GM19395 (cell line): ENCODE results near the gene STX16.

Source experiments
- ATAC-seq: cut with Tn5 transposase; IDR thresholded peaks from one replicate; pipeline ENCODE4 v1.9.1; 2021; ENCODE audit warnings: mild to moderate bottlenecking, moderate library complexity; ENCODE audit not compliant: unreplicated experiment

The STX16 gene

GRCh38 chr20:58618351-58619076, 32.6 kb upstream of the STX16 start:
- ATAC-seq: no peak

DNA sequence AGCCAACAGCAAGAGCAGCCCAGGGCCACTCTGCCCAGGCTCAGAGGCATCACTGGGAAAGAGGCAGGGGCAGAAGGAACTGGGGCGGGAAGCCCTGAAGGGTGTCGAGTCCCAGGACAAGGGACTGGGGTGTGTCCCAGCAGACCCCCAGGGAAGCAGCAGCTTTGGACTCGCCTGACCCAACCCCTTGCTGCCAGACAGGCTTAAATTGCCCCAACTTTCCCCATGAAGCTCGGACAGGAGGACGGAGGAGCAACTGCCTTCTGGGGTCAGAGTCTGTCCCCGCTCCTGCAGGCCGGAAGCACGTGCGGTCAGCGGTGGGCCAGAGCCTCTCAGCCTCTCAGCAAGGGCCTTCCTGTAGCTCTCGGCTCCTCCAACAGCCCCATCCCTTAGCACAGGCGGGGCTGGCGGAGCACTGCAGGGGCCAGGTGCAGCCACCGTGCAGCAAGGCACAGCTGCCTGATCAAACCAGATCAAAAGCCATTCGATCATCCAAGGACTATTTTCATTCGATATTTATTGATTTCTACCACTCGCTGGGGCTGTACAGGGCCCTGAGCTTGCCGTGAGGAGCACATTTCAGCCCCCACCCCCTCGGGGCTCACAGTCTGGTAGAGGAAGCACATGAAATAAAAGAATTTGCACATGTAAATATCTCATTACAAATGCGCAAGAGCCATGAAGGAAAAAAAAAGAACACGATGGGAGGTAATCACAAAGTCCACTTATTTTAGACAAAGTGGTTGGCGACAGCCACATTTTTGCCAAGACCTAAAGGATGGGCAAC, 31.8 kb upstream of the STX16 start:
- no peak for ATAC-seq

GRCh38 chr20:58619864-58620431, 31.1 kb upstream of the STX16 start:
- ATAC-seq: no peak

DNA sequence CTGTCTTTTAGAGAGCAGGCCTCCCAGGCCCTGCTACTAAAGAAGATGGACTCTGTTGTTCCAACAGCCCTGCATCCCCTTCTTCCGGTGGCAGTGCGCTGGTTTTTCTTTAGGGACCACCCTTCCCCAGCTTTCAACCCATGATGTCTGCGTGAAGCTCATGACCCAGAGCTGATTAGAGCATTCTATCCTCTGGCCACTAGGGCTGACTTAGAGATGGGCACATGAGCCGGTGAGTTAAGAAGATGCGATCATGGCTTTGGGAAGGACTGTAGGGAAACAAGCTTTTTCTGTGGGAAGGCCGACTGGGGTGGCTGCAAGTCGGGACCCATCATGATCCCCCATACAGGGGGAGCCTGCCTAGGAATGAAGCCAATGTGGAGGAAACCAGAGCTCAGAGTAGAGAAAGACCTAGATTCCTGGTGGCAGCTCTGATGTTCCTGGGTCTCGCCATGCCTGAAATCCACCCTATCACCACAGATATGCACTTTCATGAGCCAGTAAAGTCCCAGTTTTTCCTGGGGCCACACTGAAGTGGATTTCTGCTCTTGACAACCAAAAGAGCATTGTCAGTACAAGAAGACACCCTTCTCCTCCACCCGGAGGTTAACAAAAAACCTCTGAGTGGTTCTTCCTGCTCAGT, 29.1 kb upstream of the STX16 start:
- ATAC-seq: no peak

- no peak for ATAC-seq
Measured at GRCh38 chr20:58622671-58623578, 28.2 kb upstream of the STX16 start.

DNA sequence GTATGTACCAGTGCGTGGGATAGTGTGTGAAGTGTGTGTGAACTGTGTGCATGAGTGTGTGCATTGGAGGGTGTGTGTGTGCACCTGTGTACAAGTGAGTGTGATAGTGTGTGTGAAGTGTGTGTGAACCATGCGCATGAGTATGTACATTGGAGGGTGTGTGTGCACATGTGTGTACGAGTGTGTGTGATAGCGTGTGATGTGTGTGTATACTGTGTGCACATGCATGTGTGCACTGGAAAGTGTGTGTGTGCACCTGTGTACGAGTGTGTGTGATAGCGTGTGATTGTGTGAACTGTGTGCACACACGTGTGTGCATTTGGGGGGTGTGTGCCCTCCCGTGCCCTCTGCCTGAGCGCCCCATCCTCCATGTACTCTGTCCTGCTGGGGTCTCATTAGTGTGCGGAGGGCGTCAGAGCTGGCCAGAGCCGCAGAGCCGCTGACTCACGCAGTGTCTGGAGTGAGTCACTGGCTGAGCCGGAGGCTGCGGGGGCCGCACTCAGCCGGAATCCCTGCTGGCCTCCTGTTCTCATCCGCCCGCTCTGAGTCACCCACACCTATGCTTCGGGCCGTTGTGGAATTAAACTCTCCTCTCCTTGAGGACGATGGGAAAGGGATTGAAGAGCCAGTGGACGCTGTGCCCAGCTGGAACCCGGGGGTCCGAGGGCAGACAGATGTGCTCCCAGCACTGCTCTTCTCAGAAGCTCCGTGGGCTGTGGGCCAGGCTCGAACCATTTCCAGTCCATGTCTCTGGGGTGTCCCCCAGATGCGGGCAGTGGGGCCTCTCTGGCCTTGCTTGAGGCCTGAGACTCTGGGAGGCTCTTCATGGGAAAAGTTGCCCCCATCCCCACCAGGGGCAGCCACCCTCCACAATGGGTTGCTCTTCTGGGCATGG, 27.3 kb upstream of the STX16 start:
- ATAC-seq: no peak

- no peak for ATAC-seq
Measured at GRCh38 chr20:58624687-58625086, 26.4 kb upstream of the STX16 start.

DNA sequence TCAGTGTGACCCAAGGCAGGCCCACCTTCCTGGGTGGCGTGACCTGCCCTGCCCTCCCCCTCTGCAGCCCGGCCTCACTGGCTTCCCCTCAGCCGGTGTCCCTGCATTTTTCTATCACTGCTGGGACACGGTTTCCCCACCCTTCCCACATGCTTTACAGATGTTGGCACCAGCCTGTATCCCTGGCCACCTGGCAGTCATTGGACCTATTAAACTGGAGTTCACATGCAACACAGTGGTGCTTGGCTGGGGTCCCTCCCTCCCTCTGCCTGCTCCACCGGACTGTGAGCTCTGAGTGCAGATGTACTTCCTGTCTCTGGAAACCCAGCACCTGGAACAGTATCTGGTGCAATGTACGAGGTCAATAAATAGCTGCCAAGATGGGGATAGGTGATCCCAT, 25.5 kb upstream of the STX16 start:
- no peak for ATAC-seq

GRCh38 chr20:58626051-58626450, 25.0 kb upstream of the STX16 start:
- no peak for ATAC-seq

DNA sequence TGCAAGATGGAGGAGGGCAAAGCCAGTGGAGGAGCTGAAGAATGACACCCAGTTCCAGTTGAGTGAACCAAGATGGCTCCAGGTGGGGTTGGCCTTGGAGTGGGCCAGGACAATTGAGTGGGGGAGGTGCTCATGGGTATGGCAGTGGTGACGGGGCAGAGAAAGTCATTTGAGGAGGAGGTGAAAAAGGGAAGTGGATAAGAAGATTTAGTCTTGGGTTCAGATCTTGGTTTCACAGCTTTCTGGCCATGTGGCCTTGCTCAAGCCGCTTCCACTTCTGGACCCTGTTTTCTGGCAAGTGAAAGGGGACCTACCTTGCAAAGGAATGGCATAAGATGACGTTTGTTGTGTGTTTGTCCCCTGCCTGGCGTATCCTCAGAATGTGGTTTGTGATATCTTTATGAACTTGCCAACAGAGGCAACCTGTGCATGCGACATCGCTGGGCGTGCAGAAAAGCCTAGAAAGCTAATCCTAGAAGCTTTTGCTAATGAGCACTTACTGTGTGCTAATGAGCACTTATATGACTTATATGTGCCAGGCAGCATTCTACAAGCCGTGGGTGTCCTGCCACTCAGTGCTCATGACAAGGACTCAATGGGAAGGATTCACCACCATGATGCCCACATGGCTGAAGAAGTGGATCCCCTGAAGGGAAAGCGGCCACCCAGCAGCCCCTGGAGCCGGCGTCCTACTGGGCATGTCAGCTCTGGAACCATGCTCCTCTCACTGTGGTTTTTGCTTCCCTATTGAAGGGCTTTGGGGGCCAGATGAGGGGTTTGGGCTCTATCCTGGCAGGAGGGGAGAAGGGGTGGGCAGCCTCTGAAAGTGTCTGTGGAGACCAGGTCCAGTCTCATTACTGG, 23.6 kb upstream of the STX16 start:
- peak; percentile 52 for ATAC-seq

DNA sequence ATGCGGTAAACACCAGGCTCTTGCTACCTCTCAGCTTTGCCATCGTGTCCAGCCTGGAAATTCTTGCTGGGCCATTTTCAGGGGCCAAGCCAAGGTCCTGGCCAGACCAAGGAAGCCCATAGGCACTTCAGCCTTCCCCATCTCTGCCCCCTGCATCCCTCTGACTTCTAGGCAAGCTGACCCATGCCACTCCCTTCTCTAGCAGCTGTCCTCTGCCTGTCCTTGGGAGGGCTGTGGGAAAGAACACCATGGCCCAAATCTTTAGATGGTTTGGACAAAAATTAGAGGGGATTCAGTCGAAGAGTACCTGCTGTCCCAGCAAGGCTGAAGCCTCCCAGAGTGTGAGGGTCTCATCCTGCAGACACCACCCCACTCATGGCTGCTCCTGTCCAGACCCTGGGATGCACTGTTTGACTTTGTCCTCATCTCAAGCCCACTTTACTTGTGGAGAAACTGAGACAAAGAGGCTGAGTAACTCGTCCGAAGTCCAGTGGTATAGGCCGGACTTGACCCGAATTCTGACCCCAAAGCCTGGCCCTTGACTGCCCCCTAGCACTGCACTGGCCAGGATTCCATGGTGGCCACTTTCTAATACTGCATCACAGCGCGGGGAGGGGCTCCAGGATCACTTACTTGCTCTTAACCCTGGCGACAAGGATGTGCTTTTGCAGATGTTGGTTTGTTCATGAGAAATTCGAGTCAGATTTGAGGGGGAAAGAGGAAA, 22.4 kb upstream of the STX16 start:
- ATAC-seq: no peak

- ATAC-seq: no peak
Measured at GRCh38 chr20:58629215-58629580, 21.9 kb upstream of the STX16 start.

- no peak for ATAC-seq
Measured at GRCh38 chr20:58630063-58630462, 21.0 kb upstream of the STX16 start.

DNA sequence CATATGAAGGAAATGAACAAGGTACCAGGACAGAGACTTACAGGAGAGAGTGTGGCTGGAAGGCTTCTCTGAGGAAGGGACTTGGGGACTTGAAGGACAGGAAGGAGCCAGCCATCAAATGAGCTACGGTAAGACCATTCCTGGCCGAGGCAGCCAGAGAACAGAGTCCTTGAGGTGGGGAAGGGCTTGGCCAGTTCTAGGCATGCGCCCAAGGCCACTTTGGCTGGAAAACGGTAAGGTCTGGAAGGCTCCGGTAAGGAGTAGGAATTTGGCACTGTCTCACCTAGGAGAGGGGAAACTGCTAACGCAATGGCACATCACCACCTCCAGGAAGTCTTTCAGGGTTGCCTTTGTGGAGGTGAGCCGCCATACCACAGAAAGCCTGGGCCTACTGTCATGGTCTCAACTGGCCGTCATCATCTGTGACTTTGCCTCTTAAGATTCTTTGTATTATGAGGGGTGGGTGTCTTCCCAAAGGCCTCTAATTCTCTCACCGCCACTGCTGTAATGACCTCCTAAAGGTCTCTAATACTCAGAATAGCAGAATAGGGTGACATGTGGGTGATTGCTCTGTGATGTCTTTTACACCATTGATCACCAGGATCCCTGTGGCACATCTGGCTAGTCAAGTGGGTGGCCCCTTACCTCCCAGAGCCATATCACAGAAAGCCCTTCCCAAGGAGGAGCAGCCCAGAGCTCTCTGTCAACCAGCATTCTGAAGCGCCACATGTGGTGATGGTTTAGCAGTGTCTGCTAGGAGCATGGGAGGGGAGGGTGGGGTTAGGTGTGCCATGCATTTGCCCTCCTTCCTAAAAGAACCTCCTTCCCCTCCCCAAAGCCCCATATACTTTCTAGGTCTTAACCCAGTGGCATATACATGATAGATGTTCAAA, 17.7 kb upstream of the STX16 start:
- no peak for ATAC-seq

DNA sequence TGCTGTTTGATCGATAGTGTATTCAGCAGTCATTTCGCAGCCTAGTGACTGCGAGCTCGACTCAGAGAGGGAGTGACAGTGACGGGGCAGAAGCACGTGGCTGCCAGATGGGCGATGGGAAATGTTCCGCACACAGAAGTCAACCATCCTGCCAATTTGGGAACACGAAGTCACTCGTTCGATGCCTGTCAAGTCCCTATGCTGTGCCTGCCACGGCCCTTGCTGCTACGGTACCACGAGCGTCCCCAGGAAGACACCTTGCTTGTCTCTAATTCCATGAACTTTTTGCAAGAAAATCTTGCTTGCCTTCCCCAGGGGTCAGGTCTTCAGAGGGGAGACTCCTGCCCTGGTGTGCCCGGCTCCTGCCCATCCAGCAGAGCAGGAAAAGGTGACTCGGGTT, 17.0 kb upstream of the STX16 start:
- no peak for ATAC-seq

GRCh38 chr20:58634521-58635278, 16.4 kb upstream of the STX16 start:
- ATAC-seq: no peak
